SK-N-SH treated with all-trans-retinoic acid at 6 μM for 48 hours (cell line): ENCODE results near the gene C15orf62.

Experiments used
- ATAC-seq: fragments of 200-7000 bp; cut with Tn5 transposase; 3 replicates; pipeline ENCODE4 v1.9.1; 2020; ENCODE audit warnings: mild to moderate bottlenecking, moderate library complexity
- ARNTL ChIP-seq: fragments of 450-650 bp; formaldehyde crosslinking; IDR thresholded peaks from 2 replicates; pipeline ENCODE4 v1.5.0; 2020; ENCODE audit warnings: low read depth, mild to moderate bottlenecking, moderate library complexity, borderline replicate concordance
- BACH2 ChIP-seq: fragments of 250-450 bp; sonication (Bioruptor Pico); IDR thresholded peaks from 2 replicates; pipeline ENCODE4 v1.9.0; 2021; ENCODE audit warnings: mild to moderate bottlenecking, borderline replicate concordance
- CSDC2 ChIP-seq: fragments of 250-450 bp; sonication (Bioruptor Pico); IDR thresholded peaks from 2 replicates; pipeline ENCODE4 v1.5.0; 2020; ENCODE audit warnings: mild to moderate bottlenecking, moderate library complexity
- ESRRG ChIP-seq: fragments of 250-450 bp; sonication (Bioruptor Pico); IDR thresholded peaks from 2 replicates; pipeline ENCODE4 v1.6.1; 2021; ENCODE audit warnings: mild to moderate bottlenecking
- GLIS3 ChIP-seq: fragments of 250-450 bp; sonication (Bioruptor Pico); IDR thresholded peaks from 2 replicates; pipeline ENCODE4 v1.5.0; 2020; ENCODE audit warnings: mild to moderate bottlenecking, moderate library complexity
- ISL1 ChIP-seq: fragments of 250-450 bp; sonication (Bioruptor Pico); IDR thresholded peaks from 2 replicates; pipeline ENCODE4 v2.1.2; 2022; ENCODE audit warnings: mild to moderate bottlenecking, moderate library complexity
- OSR1 ChIP-seq: fragments of 250-450 bp; sonication (Bioruptor Pico); IDR thresholded peaks from 2 replicates; pipeline ENCODE4 v1.8.0; 2022; ENCODE audit warnings: moderate library complexity, mild to moderate bottlenecking, inconsistent platforms
- POU6F1 ChIP-seq: fragments of 250-450 bp; sonication (Bioruptor Pico); IDR thresholded peaks from 2 replicates; pipeline ENCODE4 v1.8.0; 2021; ENCODE audit warnings: low read depth, mild to moderate bottlenecking, moderate library complexity, borderline replicate concordance
- PPARA ChIP-seq: fragments of 250-450 bp; sonication (Bioruptor Pico); IDR thresholded peaks from 2 replicates; pipeline ENCODE4 v1.5.0; 2020; ENCODE audit warnings: mild to moderate bottlenecking, borderline replicate concordance
- RARB ChIP-seq: fragments of 250-450 bp; sonication (Bioruptor Pico); IDR thresholded peaks from 2 replicates; pipeline ENCODE4 v1.8.0; 2021; ENCODE audit warnings: mild to moderate bottlenecking, moderate library complexity
- SNAI2 ChIP-seq: fragments of 250-450 bp; sonication (Bioruptor Pico); IDR thresholded peaks from 2 replicates; pipeline ENCODE4 v1.5.0; 2020; ENCODE audit warnings: mild to moderate bottlenecking, moderate library complexity
- TCF4 ChIP-seq: fragments of 250-450 bp; sonication (Bioruptor Pico); IDR thresholded peaks from 2 replicates; pipeline ENCODE4 v1.8.0; 2021; ENCODE audit warnings: mild to moderate bottlenecking, moderate library complexity, borderline replicate concordance
- TOX ChIP-seq: fragments of 250-450 bp; sonication (Bioruptor Pico); IDR thresholded peaks from 2 replicates; pipeline ENCODE4 v1.8.0; 2021; ENCODE audit warnings: mild to moderate bottlenecking, moderate library complexity, borderline replicate concordance
- TSHZ2 ChIP-seq: fragments of 250-450 bp; sonication (Bioruptor Pico); IDR thresholded peaks from 2 replicates; pipeline ENCODE4 v1.5.0; 2020; ENCODE audit warnings: mild to moderate bottlenecking, moderate library complexity
- ZC3H10 ChIP-seq: fragments of 250-450 bp; sonication (Bioruptor Pico); IDR thresholded peaks from 2 replicates; pipeline ENCODE4 v1.5.1; 2021; ENCODE audit warnings: mild to moderate bottlenecking, moderate library complexity
- ZFP3 ChIP-seq: fragments of 250-450 bp; sonication (Bioruptor Pico); IDR thresholded peaks from 2 replicates; pipeline ENCODE4 v1.5.0; 2020; ENCODE audit warnings: mild to moderate bottlenecking, moderate library complexity
- ZFP30 ChIP-seq: fragments of 450-650 bp; formaldehyde crosslinking; IDR thresholded peaks from 2 replicates; pipeline ENCODE4 v1.5.0; 2022; ENCODE audit warnings: mild to moderate bottlenecking, moderate library complexity
- ZNF70 ChIP-seq: fragments of 450-650 bp; formaldehyde crosslinking; IDR thresholded peaks from 2 replicates; pipeline ENCODE4 v1.5.0; 2020; ENCODE audit warnings: mild to moderate bottlenecking, moderate library complexity
- TF ChIP-seq, protein P1 (sequence below): fragments of 250-450 bp; sonication (Bioruptor Pico); IDR thresholded peaks from 2 replicates; pipeline ENCODE4 v1.8.0; 2020; ENCODE audit warnings: mild to moderate bottlenecking, moderate library complexity, borderline replicate concordance
- TF ChIP-seq, protein P2 (sequence below): fragments of 250-450 bp; sonication (Bioruptor Pico); IDR thresholded peaks from 2 replicates; pipeline ENCODE4 v1.5.1; 2020; ENCODE audit warnings: low read depth, mild to moderate bottlenecking, moderate library complexity
- TF ChIP-seq, protein P3 (sequence below): fragments of 250-450 bp; sonication (Bioruptor Pico); IDR thresholded peaks from 2 replicates; pipeline ENCODE4 v1.5.1; 2021; ENCODE audit warnings: mild to moderate bottlenecking, moderate library complexity

The C15orf62 gene

DNA sequence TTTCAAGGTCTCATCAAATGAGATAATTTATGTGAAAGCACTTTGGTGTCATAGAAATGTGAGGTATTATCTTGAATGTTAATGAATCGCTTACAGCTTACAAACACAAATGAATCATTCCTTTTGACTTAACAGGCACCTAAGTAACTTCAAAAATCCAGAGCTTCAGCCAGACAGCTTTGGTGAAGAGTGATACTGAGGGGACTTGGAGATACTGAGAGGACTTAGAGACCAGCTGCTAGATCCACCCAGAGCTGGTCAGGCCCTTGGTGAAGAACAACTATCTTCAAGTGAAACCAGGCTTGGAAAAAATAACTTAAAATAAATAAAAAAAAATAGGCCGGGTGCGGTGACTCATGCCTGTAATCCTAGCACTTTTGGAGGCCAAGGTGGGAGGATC lies 20.9 kb downstream of the C15orf62 start:
- TF ChIP-seq SNAI2 (CRISPR knock-in tag), result no peak
- no peak for TF ChIP-seq ISL1
- no peak for TF ChIP-seq ZFP30 (CRISPR knock-in tag)
- no peak for TF ChIP-seq GLIS3 (CRISPR knock-in tag)
- no peak for TF ChIP-seq BACH2 (CRISPR knock-in tag)
- no peak for TF ChIP-seq CSDC2 (CRISPR knock-in tag)
- no peak for TF ChIP-seq ARNTL (CRISPR knock-in tag)
- TF ChIP-seq TCF4 (CRISPR knock-in tag), result no peak
- no peak for TF ChIP-seq TOX (CRISPR knock-in tag)
- TF ChIP-seq ZFP3 (CRISPR knock-in tag), result no peak
- TF ChIP-seq RARB, result no peak
- TF ChIP-seq PPARA (CRISPR knock-in tag), result no peak
- TF ChIP-seq, protein P1, sequence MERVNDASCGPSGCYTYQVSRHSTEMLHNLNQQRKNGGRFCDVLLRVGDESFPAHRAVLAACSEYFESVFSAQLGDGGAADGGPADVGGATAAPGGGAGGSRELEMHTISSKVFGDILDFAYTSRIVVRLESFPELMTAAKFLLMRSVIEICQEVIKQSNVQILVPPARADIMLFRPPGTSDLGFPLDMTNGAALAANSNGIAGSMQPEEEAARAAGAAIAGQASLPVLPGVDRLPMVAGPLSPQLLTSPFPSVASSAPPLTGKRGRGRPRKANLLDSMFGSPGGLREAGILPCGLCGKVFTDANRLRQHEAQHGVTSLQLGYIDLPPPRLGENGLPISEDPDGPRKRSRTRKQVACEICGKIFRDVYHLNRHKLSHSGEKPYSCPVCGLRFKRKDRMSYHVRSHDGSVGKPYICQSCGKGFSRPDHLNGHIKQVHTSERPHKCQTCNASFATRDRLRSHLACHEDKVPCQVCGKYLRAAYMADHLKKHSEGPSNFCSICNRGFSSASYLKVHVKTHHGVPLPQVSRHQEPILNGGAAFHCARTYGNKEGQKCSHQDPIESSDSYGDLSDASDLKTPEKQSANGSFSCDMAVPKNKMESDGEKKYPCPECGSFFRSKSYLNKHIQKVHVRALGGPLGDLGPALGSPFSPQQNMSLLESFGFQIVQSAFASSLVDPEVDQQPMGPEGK (CRISPR knock-in tag), result no peak
- TF ChIP-seq, protein P2, sequence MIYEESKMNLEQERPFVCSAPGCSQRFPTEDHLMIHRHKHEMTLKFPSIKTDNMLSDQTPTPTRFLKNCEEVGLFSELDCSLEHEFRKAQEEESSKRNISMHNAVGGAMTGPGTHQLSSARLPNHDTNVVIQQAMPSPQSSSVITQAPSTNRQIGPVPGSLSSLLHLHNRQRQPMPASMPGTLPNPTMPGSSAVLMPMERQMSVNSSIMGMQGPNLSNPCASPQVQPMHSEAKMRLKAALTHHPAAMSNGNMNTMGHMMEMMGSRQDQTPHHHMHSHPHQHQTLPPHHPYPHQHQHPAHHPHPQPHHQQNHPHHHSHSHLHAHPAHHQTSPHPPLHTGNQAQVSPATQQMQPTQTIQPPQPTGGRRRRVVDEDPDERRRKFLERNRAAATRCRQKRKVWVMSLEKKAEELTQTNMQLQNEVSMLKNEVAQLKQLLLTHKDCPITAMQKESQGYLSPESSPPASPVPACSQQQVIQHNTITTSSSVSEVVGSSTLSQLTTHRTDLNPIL (CRISPR knock-in tag), result no peak
- TF ChIP-seq TSHZ2, result no peak
- TF ChIP-seq, protein P3, sequence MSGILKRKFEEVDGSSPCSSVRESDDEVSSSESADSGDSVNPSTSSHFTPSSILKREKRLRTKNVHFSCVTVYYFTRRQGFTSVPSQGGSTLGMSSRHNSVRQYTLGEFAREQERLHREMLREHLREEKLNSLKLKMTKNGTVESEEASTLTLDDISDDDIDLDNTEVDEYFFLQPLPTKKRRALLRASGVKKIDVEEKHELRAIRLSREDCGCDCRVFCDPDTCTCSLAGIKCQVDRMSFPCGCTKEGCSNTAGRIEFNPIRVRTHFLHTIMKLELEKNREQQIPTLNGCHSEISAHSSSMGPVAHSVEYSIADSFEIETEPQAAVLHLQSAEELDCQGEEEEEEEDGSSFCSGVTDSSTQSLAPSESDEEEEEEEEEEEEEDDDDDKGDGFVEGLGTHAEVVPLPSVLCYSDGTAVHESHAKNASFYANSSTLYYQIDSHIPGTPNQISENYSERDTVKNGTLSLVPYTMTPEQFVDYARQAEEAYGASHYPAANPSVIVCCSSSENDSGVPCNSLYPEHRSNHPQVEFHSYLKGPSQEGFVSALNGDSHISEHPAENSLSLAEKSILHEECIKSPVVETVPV (CRISPR knock-in tag), result no peak
- TF ChIP-seq ZC3H10, result no peak
- ATAC-seq, result no peak

DNA sequence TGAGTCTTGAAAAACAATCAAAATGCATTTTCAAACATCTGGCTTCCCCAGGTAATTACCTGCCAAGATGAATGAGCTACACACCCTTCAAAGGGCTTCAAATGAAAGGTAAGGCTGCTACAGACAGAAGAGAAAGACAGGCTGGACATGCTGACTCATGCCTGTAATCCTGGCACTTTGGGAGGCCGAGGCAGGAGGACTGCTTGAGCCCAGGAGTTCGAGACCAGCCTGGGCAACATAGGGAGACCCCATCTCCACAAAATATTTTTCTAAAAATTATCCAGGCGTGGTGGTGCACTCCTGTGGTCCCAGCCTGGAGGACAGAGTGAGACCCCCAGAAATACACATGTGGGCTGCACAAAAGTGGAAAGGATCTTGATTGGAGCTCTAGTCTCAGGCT lies 22.6 kb downstream of the C15orf62 start:
- ATAC-seq, result no peak
- TF ChIP-seq TOX (CRISPR knock-in tag) (no peak), ZFP3 (CRISPR knock-in tag) (no peak), TCF4 (CRISPR knock-in tag) (no peak), BACH2 (CRISPR knock-in tag) (no peak), ESRRG (CRISPR knock-in tag) (no peak), ZFP30 (CRISPR knock-in tag) (no peak), ISL1 (no peak), OSR1 (CRISPR knock-in tag) (no peak), ZNF70 (no peak)

DNA sequence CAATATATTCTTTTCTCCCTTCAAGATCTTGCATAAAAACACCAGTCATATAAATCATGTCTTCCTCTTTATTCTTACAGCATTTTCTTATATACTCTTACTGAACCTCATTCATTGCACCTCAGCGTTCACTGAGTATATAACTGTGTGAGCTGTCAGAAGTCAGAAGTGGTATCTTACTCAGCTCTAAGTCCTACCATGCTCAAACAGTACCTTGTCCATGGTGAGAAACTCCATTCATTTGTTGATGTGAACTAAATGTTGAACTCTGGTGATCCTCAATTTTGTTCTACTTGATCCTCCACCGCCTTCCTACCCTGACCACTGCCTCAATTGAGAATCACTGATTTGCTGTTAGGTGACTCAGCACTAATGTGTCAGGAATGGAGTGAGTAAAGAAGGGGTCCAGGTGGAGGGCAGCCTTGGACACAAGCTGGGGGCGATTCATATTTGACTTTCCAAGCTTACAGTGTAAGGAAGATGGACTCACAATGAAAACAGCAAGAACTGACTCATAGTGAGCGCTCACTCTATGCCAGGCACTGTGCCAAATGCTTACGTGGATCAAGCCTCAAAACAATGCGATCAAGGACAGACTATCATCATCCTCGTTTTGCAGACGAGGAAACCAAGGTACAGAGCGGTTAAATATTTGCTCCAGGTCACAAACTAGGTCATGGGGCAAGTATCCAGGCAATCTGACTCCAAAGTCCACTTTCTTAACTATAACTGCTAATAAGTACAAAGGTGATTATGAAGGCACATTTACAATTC lies 23.6 kb downstream of the C15orf62 start:
- ATAC-seq, result peak; percentile 92
- TF ChIP-seq POU6F1 (CRISPR knock-in tag), result no peak
